H1 (cell line): ENCODE data around the gene ZNF83. TPM values are rescaled to one million over a fixed set of nuclear protein-coding genes. Genes with fewer than 3 reads are reported as not detected.

Experiments
- ATF2 ChIP-seq: IDR thresholded peaks from 2 replicates; pipeline ENCODE4 v1.6.1; 2012; ENCODE audit warnings: low read length, inconsistent platforms
- BACH1 ChIP-seq: IDR thresholded peaks from 2 replicates; pipeline ENCODE4 v1.6.1; 2012; ENCODE audit warnings: low read length, improper control_type of control experiment
- CBX8 ChIP-seq: fragments of 300-800, 300-1000 bp; sonication (generic); IDR thresholded peaks from 2 replicates; pipeline ENCODE4 v1.7.1; 2016; ENCODE audit warnings: low read depth, low read length, borderline replicate concordance
- CHD1 ChIP-seq: IDR thresholded peaks from 2 replicates; pipeline ENCODE4 v1.6.1; 2012; ENCODE audit warnings: low read depth, low read length, improper control_type of control experiment
- CREB1 ChIP-seq: IDR thresholded peaks from 2 replicates; pipeline ENCODE4 v1.6.1; 2012; ENCODE audit warnings: inconsistent platforms
- CTCF ChIP-seq, 3 experiments: IDR thresholded peaks; 1 replicate in 2 of 3; 2 replicates in 1 of 3; pipeline versions ENCODE4 v1.5.1 to v1.6.1; 2011; ENCODE audit warnings: low read length in 3 of 3, mild to moderate bottlenecking in 3 of 3, inconsistent platforms in 2 of 3, low read depth in 1 of 3, moderate library complexity in 1 of 3; ENCODE audit not compliant: insufficient read depth in 1 of 3; ENCODE audit errors: control extremely low read depth in 1 of 3
- E2F6 ChIP-seq: IDR thresholded peaks from 2 replicates; pipeline ENCODE4 v1.6.1; 2012; ENCODE audit warnings: inconsistent platforms
- EZH2 ChIP-seq: fragments of 200-600 bp; sonication (generic); IDR thresholded peaks from 2 replicates; pipeline ENCODE4 v1.7.1; 2012; ENCODE audit warnings: low read depth, mild to moderate bottlenecking, moderate library complexity, low read length, inconsistent platforms; ENCODE audit not compliant: severe bottlenecking
- HDAC2 ChIP-seq, 2 experiments: fragments of 300-600 bp in 1 of 2; sonication (generic) in 1 of 2; IDR thresholded peaks; 2 replicates each; pipeline ENCODE4 v1.6.1; 2011 to 2012; ENCODE audit warnings: low read depth in 2 of 2, low read length in 2 of 2, mild to moderate bottlenecking in 2 of 2, moderate library complexity in 2 of 2, borderline replicate concordance in 1 of 2, inconsistent platforms in 1 of 2
- JUN ChIP-seq: IDR thresholded peaks from 2 replicates; pipeline ENCODE4 v1.6.1; 2011; ENCODE audit warnings: low read depth, mild to moderate bottlenecking, improper control_type of control experiment, low read length
- POLR2AphosphoS5 ChIP-seq: IDR thresholded peaks from 2 replicates; pipeline ENCODE4 v1.6.1; 2011; ENCODE audit warnings: low read depth, low read length
- POU5F1 ChIP-seq: IDR thresholded peaks from 2 replicates; pipeline ENCODE4 v1.6.1; 2011; ENCODE audit warnings: low read depth, mild to moderate bottlenecking, low read length, moderate library complexity
- SP2 ChIP-seq: IDR thresholded peaks from 2 replicates; pipeline ENCODE4 v1.6.1; 2012; ENCODE audit warnings: mild to moderate bottlenecking, low read length, inconsistent platforms
- TCF12 ChIP-seq: IDR thresholded peaks from 2 replicates; pipeline ENCODE4 v1.6.1; 2011; ENCODE audit warnings: low read depth, mild to moderate bottlenecking, low read length
- USF2 ChIP-seq: IDR thresholded peaks from 2 replicates; pipeline ENCODE4 v1.6.1; 2011; ENCODE audit warnings: low read length, improper control_type of control experiment
- ZNF274 ChIP-seq: IDR thresholded peaks from 2 replicates; pipeline ENCODE4 v1.7.0; 2012; ENCODE audit warnings: low read length, borderline replicate concordance; ENCODE audit errors: extremely low read depth
- polyA plus RNA-seq, 7 experiments: library from polyadenylated mRNA; depleted of rRNA in 3 of 7; stranded (reverse) in 5 of 7; unstranded in 2 of 7; fragments of >200 nt in 5 of 7; fragments of 200-250 nt in 2 of 7; gene quantifications; 1 replicate in 5 of 7; 2 replicates in 1 of 7; 4 replicates in 1 of 7; pipeline versions ENCODE4 v1.2.1 to v1.2.3, GENCODE V29; 2011 to 2013; ENCODE audit warnings: missing spikeins in 2 of 7, mixed read lengths in 2 of 7
- total RNA-seq: library from RNA; stranded (reverse); fragmentation: NEBNext Ultra II Directional; extraction: Animal tissue kit (Norgen Biotek cat#: 25700); gene quantifications from 2 replicates; pipeline ENCODE4 v1.2.1, GENCODE V29; 2021
- TF ChIP-seq, protein P1 (sequence below): IDR thresholded peaks from 2 replicates; pipeline ENCODE4 v1.6.1; 2012; ENCODE audit warnings: inconsistent platforms

The ZNF83 gene
- total and polyA plus RNA-seq, 2 of the 8 experiments (the other 6 are each of a cell fraction or from before 2014, with no cell fraction given), result 13.2 to 19.4 TPM

DNA sequence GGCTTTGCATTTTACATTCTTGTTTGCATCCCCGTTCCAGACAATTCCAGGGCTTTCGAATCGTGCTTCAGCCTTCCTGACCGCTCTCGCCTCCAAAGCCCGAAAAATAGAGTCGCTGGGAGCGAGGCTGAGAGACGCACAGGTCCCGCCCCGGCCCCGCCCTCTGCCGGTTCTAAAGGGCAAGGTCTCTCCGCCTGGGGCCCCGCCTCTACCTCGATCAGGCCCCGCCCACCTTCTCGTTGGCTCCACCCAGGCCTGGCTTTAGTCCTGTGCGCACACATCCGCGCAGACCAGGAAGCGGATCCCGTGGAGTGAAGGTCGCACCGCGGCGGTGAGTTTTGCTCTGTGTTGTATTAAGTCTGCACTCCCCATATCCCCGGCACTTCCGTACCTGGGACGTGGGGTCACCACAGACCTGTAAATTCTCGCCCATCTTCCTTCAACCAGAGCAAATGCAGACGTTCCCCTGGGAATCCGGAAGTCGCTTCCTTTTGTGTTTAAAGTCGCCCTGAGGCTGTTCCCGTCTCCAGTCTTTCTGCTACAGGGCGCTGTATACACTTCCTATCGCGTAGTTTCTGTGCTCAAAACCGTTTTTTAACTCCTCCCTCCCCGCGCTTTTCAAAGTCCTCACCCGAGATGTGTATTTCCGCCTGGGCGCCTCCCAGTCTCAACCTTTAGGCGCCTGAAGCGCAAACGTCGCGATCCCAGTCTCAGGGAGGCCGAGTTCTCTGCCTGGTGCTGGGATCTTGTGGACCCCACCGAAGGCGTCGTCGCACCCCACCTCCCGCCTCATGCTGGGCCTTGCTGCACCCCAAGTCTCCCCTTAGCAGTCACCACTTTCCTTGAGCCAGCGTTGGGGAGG, 67.9 kb downstream of the ZNF83 start, which contains the start of gene ZNF701 (continued):
- TF ChIP-seq CREB1 (no peak), CHD1 (no peak), HDAC2 (IDR thresholded peaks at IDR 0.05; ENCODE audit: borderline replicate concordance in 1 of 2, low read depth in 2 of 2, low read length in 2 of 2) (0 out of 4 replicates have a peak, but pooled peaks have one; percentile 38 to 75), BACH1 (no peak), ZNF274 (no peak), POLR2AphosphoS5 (peak; percentile 96), SP2 (no peak), EZH2 (no peak), TCF12 (no peak), E2F6 (peak; percentile 5; the same call in 1 of the 2 replicates), JUN (no peak), POU5F1 (no peak), CBX8 (no peak), USF2 (no peak), ATF2 (no peak), CTCF (IDR thresholded peaks at IDR 0.05; ENCODE audit: control extremely low read depth in 1 of 3, insufficient read depth in 1 of 3, low read depth in 1 of 3, low read length in 3 of 3) (peak in 2 of 3 experiments; percentile 10 to 23; a peak in 2 of 4 replicates)
- TF ChIP-seq, protein P1, sequence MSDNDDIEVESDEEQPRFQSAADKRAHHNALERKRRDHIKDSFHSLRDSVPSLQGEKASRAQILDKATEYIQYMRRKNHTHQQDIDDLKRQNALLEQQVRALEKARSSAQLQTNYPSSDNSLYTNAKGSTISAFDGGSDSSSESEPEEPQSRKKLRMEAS, result no peak
